ENCODE measurements around the gene DLL3. TPM values are rescaled to one million over a fixed set of nuclear protein-coding genes. Genes with fewer than 3 reads are reported as not detected.
A peak's percentile ranks its signal among the peaks of the same experiment; 100 is the strongest.

The DLL3 gene
- total and polyA plus RNA-seq, 9 of the 15 experiments (the other 6 are each of a cell fraction or from before 2014, with no cell fraction given), result 0.80 to 6.3 (median 1.2) TPM

DNA sequence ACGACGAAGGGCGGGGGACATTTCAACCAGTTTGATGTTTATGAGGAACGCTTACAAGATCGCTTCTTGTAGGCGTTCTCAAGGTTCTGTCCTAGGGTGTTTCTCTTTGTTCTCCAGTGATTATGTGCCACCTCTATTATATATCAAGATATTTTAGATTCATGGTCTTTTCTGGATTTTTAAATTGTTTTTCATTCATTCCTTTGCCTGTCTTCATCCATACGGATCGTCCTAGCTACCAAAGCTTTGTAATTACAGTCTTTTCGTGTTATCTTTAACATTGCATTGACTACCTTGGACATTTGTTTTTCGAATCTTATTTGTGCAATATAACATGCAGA is 41.6 kb downstream of the DLL3 start:
- intact Hi-C loops (cut with micrococcal nuclease) (no loop called here), in situ Hi-C loops (cut with MboI) (no loop called here)
- Histone ChIP-seq H3K27me3 (ENCODE audit: control insufficient read depth in 2 of 2, insufficient read depth in 2 of 2, low read length in 2 of 2) (peaks cover 5 to 7% of the 10 kb centered on the region in 2 experiments; a peak in 2 of 5 replicates), H3K79me2 (ENCODE audit: control insufficient read depth, insufficient read depth, low read length) (peaks cover 17% of the 10 kb centered on the region), H3K36me3 (ENCODE audit: control insufficient read depth, insufficient read depth, low read length) (0 out of 3 replicates have a peak, but pooled peaks cover 2% of the 10 kb centered on the region), H3K9me1 (ENCODE audit: control insufficient read depth, insufficient read depth, low read length) (no peaks in the 10 kb centered on the region), H3K4me2 (ENCODE audit: insufficient read depth, low read length) (peak overlapping the region; percentile 92), H3K9ac (ENCODE audit: insufficient read depth in 1 of 2, low read depth in 2 of 2, low read length in 2 of 2) (no peak overlapping the region), H3K9me3 (replicated peaks; ENCODE audit: control insufficient read depth, insufficient read depth, low read depth, low read length) (no peaks in the 10 kb centered on the region), H3K4me1 (replicated peaks in 1 of 2; ENCODE audit: control insufficient read depth in 2 of 2, insufficient read depth in 2 of 2, low read length in 2 of 2) (peaks cover 3 to 8% of the 10 kb centered on the region in 2 experiments; a peak in 2 of 5 replicates), H3K27ac (ENCODE audit: extremely low read depth, low read depth, low read length) (no peak overlapping the region), H2AFZ (ENCODE audit: low read depth, low read length) (peak overlapping the region; percentile 98), H4K20me1 (replicated peaks; ENCODE audit: control insufficient read depth, insufficient read depth, low read length) (no peaks in the 10 kb centered on the region), H3K4me3 (peak overlapping the region; percentile 88; the same call in 1 of the 2 replicates)
- BruUV-seq (replicated peaks), result no TSS peak
- DNase-seq (ENCODE audit: extremely low read depth in 1 of 4, low spot score in 3 of 4) (no peak), FAIRE-seq (no peak), ATAC-seq (no peak)
- WGBS (ENCODE audit: insufficient coverage, low coverage, missing lambda C conversion rate), result 4% methylated on average over 10 of the region's 10 CpGs
- ChIA-PET POLR2A (interaction anchor here (1.4 kb wide), 1 partner anchor 104 kb away, joined by 4 read pairs; the partner anchor contains the start of gene RPS16), CTCF (ENCODE audit: low intra/inter-chr PET ratio) (interaction anchor here (0.8 kb wide), 1 partner anchor 66 kb away, joined by 3 read pairs; no protein-coding TSS in a partner anchor)
- TF ChIP-seq MTA1 (IDR thresholded peaks at IDR 0.05; ENCODE audit: borderline replicate concordance), result no peak
- no peak for TF ChIP-seq ATF1 (CRISPR knock-in tag; IDR thresholded peaks at IDR 0.05)
- TF ChIP-seq ATF1 (tag; IDR thresholded peaks at IDR 0.05), result peak; percentile 25; the same call in 1 of the 2 replicates
- no peak for TF ChIP-seq SAFB2 (IDR thresholded peaks at IDR 0.05; ENCODE audit: borderline replicate concordance, low read depth, low read length, severe bottlenecking)
- TF ChIP-seq, protein P1, sequence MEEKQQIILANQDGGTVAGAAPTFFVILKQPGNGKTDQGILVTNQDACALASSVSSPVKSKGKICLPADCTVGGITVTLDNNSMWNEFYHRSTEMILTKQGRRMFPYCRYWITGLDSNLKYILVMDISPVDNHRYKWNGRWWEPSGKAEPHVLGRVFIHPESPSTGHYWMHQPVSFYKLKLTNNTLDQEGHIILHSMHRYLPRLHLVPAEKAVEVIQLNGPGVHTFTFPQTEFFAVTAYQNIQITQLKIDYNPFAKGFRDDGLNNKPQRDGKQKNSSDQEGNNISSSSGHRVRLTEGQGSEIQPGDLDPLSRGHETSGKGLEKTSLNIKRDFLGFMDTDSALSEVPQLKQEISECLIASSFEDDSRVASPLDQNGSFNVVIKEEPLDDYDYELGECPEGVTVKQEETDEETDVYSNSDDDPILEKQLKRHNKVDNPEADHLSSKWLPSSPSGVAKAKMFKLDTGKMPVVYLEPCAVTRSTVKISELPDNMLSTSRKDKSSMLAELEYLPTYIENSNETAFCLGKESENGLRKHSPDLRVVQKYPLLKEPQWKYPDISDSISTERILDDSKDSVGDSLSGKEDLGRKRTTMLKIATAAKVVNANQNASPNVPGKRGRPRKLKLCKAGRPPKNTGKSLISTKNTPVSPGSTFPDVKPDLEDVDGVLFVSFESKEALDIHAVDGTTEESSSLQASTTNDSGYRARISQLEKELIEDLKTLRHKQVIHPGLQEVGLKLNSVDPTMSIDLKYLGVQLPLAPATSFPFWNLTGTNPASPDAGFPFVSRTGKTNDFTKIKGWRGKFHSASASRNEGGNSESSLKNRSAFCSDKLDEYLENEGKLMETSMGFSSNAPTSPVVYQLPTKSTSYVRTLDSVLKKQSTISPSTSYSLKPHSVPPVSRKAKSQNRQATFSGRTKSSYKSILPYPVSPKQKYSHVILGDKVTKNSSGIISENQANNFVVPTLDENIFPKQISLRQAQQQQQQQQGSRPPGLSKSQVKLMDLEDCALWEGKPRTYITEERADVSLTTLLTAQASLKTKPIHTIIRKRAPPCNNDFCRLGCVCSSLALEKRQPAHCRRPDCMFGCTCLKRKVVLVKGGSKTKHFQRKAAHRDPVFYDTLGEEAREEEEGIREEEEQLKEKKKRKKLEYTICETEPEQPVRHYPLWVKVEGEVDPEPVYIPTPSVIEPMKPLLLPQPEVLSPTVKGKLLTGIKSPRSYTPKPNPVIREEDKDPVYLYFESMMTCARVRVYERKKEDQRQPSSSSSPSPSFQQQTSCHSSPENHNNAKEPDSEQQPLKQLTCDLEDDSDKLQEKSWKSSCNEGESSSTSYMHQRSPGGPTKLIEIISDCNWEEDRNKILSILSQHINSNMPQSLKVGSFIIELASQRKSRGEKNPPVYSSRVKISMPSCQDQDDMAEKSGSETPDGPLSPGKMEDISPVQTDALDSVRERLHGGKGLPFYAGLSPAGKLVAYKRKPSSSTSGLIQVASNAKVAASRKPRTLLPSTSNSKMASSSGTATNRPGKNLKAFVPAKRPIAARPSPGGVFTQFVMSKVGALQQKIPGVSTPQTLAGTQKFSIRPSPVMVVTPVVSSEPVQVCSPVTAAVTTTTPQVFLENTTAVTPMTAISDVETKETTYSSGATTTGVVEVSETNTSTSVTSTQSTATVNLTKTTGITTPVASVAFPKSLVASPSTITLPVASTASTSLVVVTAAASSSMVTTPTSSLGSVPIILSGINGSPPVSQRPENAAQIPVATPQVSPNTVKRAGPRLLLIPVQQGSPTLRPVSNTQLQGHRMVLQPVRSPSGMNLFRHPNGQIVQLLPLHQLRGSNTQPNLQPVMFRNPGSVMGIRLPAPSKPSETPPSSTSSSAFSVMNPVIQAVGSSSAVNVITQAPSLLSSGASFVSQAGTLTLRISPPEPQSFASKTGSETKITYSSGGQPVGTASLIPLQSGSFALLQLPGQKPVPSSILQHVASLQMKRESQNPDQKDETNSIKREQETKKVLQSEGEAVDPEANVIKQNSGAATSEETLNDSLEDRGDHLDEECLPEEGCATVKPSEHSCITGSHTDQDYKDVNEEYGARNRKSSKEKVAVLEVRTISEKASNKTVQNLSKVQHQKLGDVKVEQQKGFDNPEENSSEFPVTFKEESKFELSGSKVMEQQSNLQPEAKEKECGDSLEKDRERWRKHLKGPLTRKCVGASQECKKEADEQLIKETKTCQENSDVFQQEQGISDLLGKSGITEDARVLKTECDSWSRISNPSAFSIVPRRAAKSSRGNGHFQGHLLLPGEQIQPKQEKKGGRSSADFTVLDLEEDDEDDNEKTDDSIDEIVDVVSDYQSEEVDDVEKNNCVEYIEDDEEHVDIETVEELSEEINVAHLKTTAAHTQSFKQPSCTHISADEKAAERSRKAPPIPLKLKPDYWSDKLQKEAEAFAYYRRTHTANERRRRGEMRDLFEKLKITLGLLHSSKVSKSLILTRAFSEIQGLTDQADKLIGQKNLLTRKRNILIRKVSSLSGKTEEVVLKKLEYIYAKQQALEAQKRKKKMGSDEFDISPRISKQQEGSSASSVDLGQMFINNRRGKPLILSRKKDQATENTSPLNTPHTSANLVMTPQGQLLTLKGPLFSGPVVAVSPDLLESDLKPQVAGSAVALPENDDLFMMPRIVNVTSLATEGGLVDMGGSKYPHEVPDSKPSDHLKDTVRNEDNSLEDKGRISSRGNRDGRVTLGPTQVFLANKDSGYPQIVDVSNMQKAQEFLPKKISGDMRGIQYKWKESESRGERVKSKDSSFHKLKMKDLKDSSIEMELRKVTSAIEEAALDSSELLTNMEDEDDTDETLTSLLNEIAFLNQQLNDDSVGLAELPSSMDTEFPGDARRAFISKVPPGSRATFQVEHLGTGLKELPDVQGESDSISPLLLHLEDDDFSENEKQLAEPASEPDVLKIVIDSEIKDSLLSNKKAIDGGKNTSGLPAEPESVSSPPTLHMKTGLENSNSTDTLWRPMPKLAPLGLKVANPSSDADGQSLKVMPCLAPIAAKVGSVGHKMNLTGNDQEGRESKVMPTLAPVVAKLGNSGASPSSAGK (IDR thresholded peaks at IDR 0.05), result 0 out of 2 replicates have a peak, but pooled peaks have one; percentile 2
- TF ChIP-seq KLF10 (CRISPR knock-in tag; IDR thresholded peaks at IDR 0.05), result no peak
- TF ChIP-seq POLR2AphosphoS2 (IDR thresholded peaks at IDR 0.05; ENCODE audit: low read length), result no peak
- TF ChIP-seq, protein P2, sequence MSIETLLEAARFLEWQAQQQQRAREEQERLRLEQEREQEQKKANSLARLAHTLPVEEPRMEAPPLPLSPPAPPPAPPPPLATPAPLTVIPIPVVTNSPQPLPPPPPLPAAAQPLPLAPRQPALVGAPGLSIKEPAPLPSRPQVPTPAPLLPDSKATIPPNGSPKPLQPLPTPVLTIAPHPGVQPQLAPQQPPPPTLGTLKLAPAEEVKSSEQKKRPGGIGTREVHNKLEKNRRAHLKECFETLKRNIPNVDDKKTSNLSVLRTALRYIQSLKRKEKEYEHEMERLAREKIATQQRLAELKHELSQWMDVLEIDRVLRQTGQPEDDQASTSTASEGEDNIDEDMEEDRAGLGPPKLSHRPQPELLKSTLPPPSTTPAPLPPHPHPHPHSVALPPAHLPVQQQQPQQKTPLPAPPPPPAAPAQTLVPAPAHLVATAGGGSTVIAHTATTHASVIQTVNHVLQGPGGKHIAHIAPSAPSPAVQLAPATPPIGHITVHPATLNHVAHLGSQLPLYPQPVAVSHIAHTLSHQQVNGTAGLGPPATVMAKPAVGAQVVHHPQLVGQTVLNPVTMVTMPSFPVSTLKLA (conservative IDR thresholded peaks at IDR 0.05), result peak in 1 of 2 experiments; percentile 11; a peak in 1 of 4 replicates
- no peak for TF ChIP-seq CEBPB (tag; IDR thresholded peaks at IDR 0.05)

Measured in K562 (cell line).